SK-N-SH treated with all-trans-retinoic acid at 6 μM for 48 hours (cell line): Measurements from ENCODE around the gene SEMA3G.

Source experiments
- ATAC-seq: fragments of 200-7000 bp; cut with Tn5 transposase; 3 replicates; pipeline ENCODE4 v1.9.1; 2020; ENCODE audit warnings: mild to moderate bottlenecking, moderate library complexity
- ARNTL ChIP-seq: fragments of 450-650 bp; formaldehyde crosslinking; IDR thresholded peaks from 2 replicates; pipeline ENCODE4 v1.5.0; 2020; ENCODE audit warnings: low read depth, mild to moderate bottlenecking, moderate library complexity, borderline replicate concordance
- BACH2 ChIP-seq: fragments of 250-450 bp; sonication (Bioruptor Pico); IDR thresholded peaks from 2 replicates; pipeline ENCODE4 v1.9.0; 2021; ENCODE audit warnings: mild to moderate bottlenecking, borderline replicate concordance
- CREB5 ChIP-seq: fragments of 250-450 bp; sonication (Bioruptor Pico); IDR thresholded peaks from 2 replicates; pipeline ENCODE4 v1.5.1; 2020; ENCODE audit warnings: low read depth, mild to moderate bottlenecking, moderate library complexity
- CSDC2 ChIP-seq: fragments of 250-450 bp; sonication (Bioruptor Pico); IDR thresholded peaks from 2 replicates; pipeline ENCODE4 v1.5.0; 2020; ENCODE audit warnings: mild to moderate bottlenecking, moderate library complexity
- ESRRG ChIP-seq: fragments of 250-450 bp; sonication (Bioruptor Pico); IDR thresholded peaks from 2 replicates; pipeline ENCODE4 v1.6.1; 2021; ENCODE audit warnings: mild to moderate bottlenecking
- GLIS3 ChIP-seq: fragments of 250-450 bp; sonication (Bioruptor Pico); IDR thresholded peaks from 2 replicates; pipeline ENCODE4 v1.5.0; 2020; ENCODE audit warnings: mild to moderate bottlenecking, moderate library complexity
- ISL1 ChIP-seq: fragments of 250-450 bp; sonication (Bioruptor Pico); IDR thresholded peaks from 2 replicates; pipeline ENCODE4 v2.1.2; 2022; ENCODE audit warnings: mild to moderate bottlenecking, moderate library complexity
- OSR1 ChIP-seq: fragments of 250-450 bp; sonication (Bioruptor Pico); IDR thresholded peaks from 2 replicates; pipeline ENCODE4 v1.8.0; 2022; ENCODE audit warnings: moderate library complexity, mild to moderate bottlenecking, inconsistent platforms
- PATZ1 ChIP-seq: fragments of 250-450 bp; sonication (Bioruptor Pico); IDR thresholded peaks from 2 replicates; pipeline ENCODE4 v1.8.0; 2020; ENCODE audit warnings: mild to moderate bottlenecking, moderate library complexity, borderline replicate concordance
- POU6F1 ChIP-seq: fragments of 250-450 bp; sonication (Bioruptor Pico); IDR thresholded peaks from 2 replicates; pipeline ENCODE4 v1.8.0; 2021; ENCODE audit warnings: low read depth, mild to moderate bottlenecking, moderate library complexity, borderline replicate concordance
- PPARA ChIP-seq: fragments of 250-450 bp; sonication (Bioruptor Pico); IDR thresholded peaks from 2 replicates; pipeline ENCODE4 v1.5.0; 2020; ENCODE audit warnings: mild to moderate bottlenecking, borderline replicate concordance
- RARB ChIP-seq: fragments of 250-450 bp; sonication (Bioruptor Pico); IDR thresholded peaks from 2 replicates; pipeline ENCODE4 v1.8.0; 2021; ENCODE audit warnings: mild to moderate bottlenecking, moderate library complexity
- TCF4 ChIP-seq: fragments of 250-450 bp; sonication (Bioruptor Pico); IDR thresholded peaks from 2 replicates; pipeline ENCODE4 v1.8.0; 2021; ENCODE audit warnings: mild to moderate bottlenecking, moderate library complexity, borderline replicate concordance
- TOX ChIP-seq: fragments of 250-450 bp; sonication (Bioruptor Pico); IDR thresholded peaks from 2 replicates; pipeline ENCODE4 v1.8.0; 2021; ENCODE audit warnings: mild to moderate bottlenecking, moderate library complexity, borderline replicate concordance
- ZC3H10 ChIP-seq: fragments of 250-450 bp; sonication (Bioruptor Pico); IDR thresholded peaks from 2 replicates; pipeline ENCODE4 v1.5.1; 2021; ENCODE audit warnings: mild to moderate bottlenecking, moderate library complexity
- ZFP3 ChIP-seq: fragments of 250-450 bp; sonication (Bioruptor Pico); IDR thresholded peaks from 2 replicates; pipeline ENCODE4 v1.5.0; 2020; ENCODE audit warnings: mild to moderate bottlenecking, moderate library complexity
- ZFP30 ChIP-seq: fragments of 450-650 bp; formaldehyde crosslinking; IDR thresholded peaks from 2 replicates; pipeline ENCODE4 v1.5.0; 2022; ENCODE audit warnings: mild to moderate bottlenecking, moderate library complexity
- ZNF565 ChIP-seq: fragments of 450-650 bp; formaldehyde crosslinking; conservative IDR thresholded peaks from 2 replicates; pipeline ENCODE4 v1.5.0; 2020; ENCODE audit warnings: low read depth, mild to moderate bottlenecking, moderate library complexity
- ZNF70 ChIP-seq: fragments of 450-650 bp; formaldehyde crosslinking; IDR thresholded peaks from 2 replicates; pipeline ENCODE4 v1.5.0; 2020; ENCODE audit warnings: mild to moderate bottlenecking, moderate library complexity
- ZNF8 ChIP-seq: fragments of 450-650 bp; formaldehyde crosslinking; IDR thresholded peaks from 2 replicates; pipeline ENCODE4 v1.5.0; 2020; ENCODE audit warnings: mild to moderate bottlenecking, moderate library complexity

SEMA3G gene

GRCh38 chr3:52440671-52441070 is 4.2 kb downstream of the SEMA3G start (continued):
- TF ChIP-seq ZNF565 (CRISPR knock-in tag) = no peak

GRCh38 chr3:52440249-52440551 is 4.7 kb downstream of the SEMA3G start:
- no peak for ATAC-seq
- TF ChIP-seq POU6F1 (CRISPR knock-in tag) = no peak
- TF ChIP-seq ZNF8 (CRISPR knock-in tag) = no peak
- no peak for TF ChIP-seq BACH2 (CRISPR knock-in tag)
- no peak for TF ChIP-seq CSDC2 (CRISPR knock-in tag)
- no peak for TF ChIP-seq TCF4 (CRISPR knock-in tag)
- TF ChIP-seq CREB5 = no peak
- TF ChIP-seq ESRRG (CRISPR knock-in tag) = no peak
- TF ChIP-seq ARNTL (CRISPR knock-in tag) = no peak

- no peak for ATAC-seq
- no peak for TF ChIP-seq ZC3H10
- TF ChIP-seq POU6F1 (CRISPR knock-in tag) = no peak
- no peak for TF ChIP-seq ZFP30 (CRISPR knock-in tag)
- TF ChIP-seq GLIS3 (CRISPR knock-in tag) = no peak
- TF ChIP-seq ARNTL (CRISPR knock-in tag) = no peak
- no peak for TF ChIP-seq CREB5
- no peak for TF ChIP-seq ESRRG (CRISPR knock-in tag)
- TF ChIP-seq BACH2 (CRISPR knock-in tag) = no peak
- TF ChIP-seq TOX = no peak
- no peak for TF ChIP-seq OSR1 (CRISPR knock-in tag)
- TF ChIP-seq PPARA (CRISPR knock-in tag) = no peak
- no peak for TF ChIP-seq PATZ1 (CRISPR knock-in tag)
- TF ChIP-seq ISL1 (CRISPR knock-in tag) = no peak
- TF ChIP-seq RARB (CRISPR knock-in tag) = no peak
- no peak for TF ChIP-seq ZFP3 (CRISPR knock-in tag)
- no peak for TF ChIP-seq ZNF70 (CRISPR knock-in tag)
- TF ChIP-seq, all 23 proteins: peak for 0
Measured at GRCh38 chr3:52439426-52440248, 5.3 kb downstream of the SEMA3G start.
